Measurements from ENCODE around the gene MTMR10. TPM values are rescaled to one million over a fixed set of nuclear protein-coding genes. Genes with fewer than 3 reads are reported as not detected.

The MTMR10 gene
- polyA plus RNA-seq, 2 of the 4 experiments (the other 2 are of a cell fraction) = 11.9 to 23.1 TPM

DNA sequence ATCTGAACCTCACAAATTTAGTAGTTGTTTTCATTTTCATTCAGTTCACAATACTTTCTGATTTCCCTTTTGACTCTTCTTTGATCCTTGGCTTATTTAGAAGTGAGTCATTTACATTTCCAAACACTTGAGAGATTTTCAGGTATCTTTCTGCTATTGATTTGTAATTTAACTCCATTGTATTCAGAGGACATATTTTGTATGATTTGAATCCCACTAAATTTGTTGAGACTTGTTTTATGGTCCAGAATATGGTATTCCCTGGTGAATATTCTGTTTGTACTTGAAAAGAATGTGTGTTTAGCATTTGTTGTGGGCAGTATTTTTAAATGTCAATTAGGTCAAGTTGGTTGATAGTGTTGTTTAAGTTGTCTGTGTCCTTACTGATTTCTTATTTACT is 58.1 kb downstream of the MTMR10 start:
- ChIA-PET POLR2A (no interaction called here), CTCF (interaction anchor here (0.8 to 1.4 kb wide), 3 partner anchors 19 to 555 kb away, joined by 3 to 5 read pairs (median 4); no protein-coding TSS in a partner anchor)
- no peak for TF ChIP-seq TFCP2L1 (CRISPR knock-in tag; IDR thresholded peaks at IDR 0.05)
- TF ChIP-seq ZSCAN20 (CRISPR knock-in tag; IDR thresholded peaks at IDR 0.05) = no peak
- TF ChIP-seq PHF8 (IDR thresholded peaks at IDR 0.05; ENCODE audit: borderline replicate concordance, low read depth) = no peak
- no peak for TF ChIP-seq EHMT2 (IDR thresholded peaks at IDR 0.05; ENCODE audit: low read depth)
- no peak for TF ChIP-seq ZC3H11A (IDR thresholded peaks at IDR 0.05)
- TF ChIP-seq CBX8 (IDR thresholded peaks at IDR 0.05) = no peak
- TF ChIP-seq CTCF (IDR thresholded peaks at IDR 0.05) = no peak
- TF ChIP-seq CBX2 (IDR thresholded peaks at IDR 0.05; ENCODE audit: borderline replicate concordance, low read depth) = no peak
- TF ChIP-seq, protein P1, sequence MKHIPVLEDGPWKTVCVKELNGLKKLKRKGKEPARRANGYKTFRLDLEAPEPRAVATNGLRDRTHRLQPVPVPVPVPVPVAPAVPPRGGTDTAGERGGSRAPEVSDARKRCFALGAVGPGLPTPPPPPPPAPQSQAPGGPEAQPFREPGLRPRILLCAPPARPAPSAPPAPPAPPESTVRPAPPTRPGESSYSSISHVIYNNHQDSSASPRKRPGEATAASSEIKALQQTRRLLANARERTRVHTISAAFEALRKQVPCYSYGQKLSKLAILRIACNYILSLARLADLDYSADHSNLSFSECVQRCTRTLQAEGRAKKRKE (CRISPR knock-in tag; IDR thresholded peaks at IDR 0.05; ENCODE audit: low read depth) = no peak
- no peak for TF ChIP-seq MYC (IDR thresholded peaks at IDR 0.05; ENCODE audit: borderline replicate concordance, low read length)
- TF ChIP-seq, protein P2, sequence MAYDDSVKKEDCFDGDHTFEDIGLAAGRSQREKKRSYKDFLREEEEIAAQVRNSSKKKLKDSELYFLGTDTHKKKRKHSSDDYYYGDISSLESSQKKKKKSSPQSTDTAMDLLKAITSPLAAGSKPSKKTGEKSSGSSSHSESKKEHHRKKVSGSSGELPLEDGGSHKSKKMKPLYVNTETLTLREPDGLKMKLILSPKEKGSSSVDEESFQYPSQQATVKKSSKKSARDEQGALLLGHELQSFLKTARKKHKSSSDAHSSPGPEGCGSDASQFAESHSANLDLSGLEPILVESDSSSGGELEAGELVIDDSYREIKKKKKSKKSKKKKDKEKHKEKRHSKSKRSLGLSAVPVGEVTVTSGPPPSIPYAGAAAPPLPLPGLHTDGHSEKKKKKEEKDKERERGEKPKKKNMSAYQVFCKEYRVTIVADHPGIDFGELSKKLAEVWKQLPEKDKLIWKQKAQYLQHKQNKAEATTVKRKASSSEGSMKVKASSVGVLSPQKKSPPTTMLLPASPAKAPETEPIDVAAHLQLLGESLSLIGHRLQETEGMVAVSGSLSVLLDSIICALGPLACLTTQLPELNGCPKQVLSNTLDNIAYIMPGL (CRISPR knock-in tag; IDR thresholded peaks at IDR 0.05; ENCODE audit: borderline replicate concordance) = no peak
- no peak for TF ChIP-seq HOXB13 (CRISPR knock-in tag; IDR thresholded peaks at IDR 0.05; ENCODE audit: low read depth)
- no peak for TF ChIP-seq RAD21 (conservative IDR thresholded peaks at IDR 0.05 in 1 of 2, IDR thresholded peaks at IDR 0.05 in 1 of 2)
- TF ChIP-seq GATA3 (IDR thresholded peaks at IDR 0.05; ENCODE audit: borderline replicate concordance) = no peak
- TF ChIP-seq MAFK (IDR thresholded peaks at IDR 0.05; ENCODE audit: partially characterized antibody) = no peak
- TF ChIP-seq EHF (CRISPR knock-in tag; IDR thresholded peaks at IDR 0.05) = no peak
- TF ChIP-seq RARB (CRISPR knock-in tag; IDR thresholded peaks at IDR 0.05) = no peak
- no peak for TF ChIP-seq HOXB5 (CRISPR knock-in tag; IDR thresholded peaks at IDR 0.05)
- no peaks in the 10 kb centered on the region for H3K9me3 ChIP-seq
- FAIRE-seq (no peak), ATAC-seq (no peak), DNase-seq (ENCODE audit: low read depth in 1 of 2, low spot score in 1 of 2) (no peak)
- H3K4me1 ChIP-seq = no peaks in the 10 kb centered on the region
- no peak overlapping the region for H3K4me2 ChIP-seq
- no peak overlapping the region for H3K4me3 ChIP-seq
- H3K27ac ChIP-seq = no peak overlapping the region

- FAIRE-seq = no peak
- no peak overlapping the region for H3K27ac ChIP-seq
- ATAC-seq = no peak
- H3K9me3 ChIP-seq = no peaks in the 10 kb centered on the region
- no peak overlapping the region for H3K4me2 ChIP-seq
- CTCF ChIA-PET = interaction anchor here (0.7 to 2.0 kb wide), 6 partner anchors 9 to 216 kb away, joined by 3 to 7 read pairs (median 3); no protein-coding TSS in a partner anchor
- WGBS (ENCODE audit: missing lambda C conversion rate) = 94% methylated on average over 8 of the region's 8 CpGs
- H3K4me1 ChIP-seq = no peaks in the 10 kb centered on the region
- DNase-seq (ENCODE audit: low read depth in 1 of 2, low spot score in 1 of 2) = no peak
- H3K4me3 ChIP-seq = no peak overlapping the region
- TF ChIP-seq NPAS2 (CRISPR knock-in tag; IDR thresholded peaks at IDR 0.05; ENCODE audit: borderline replicate concordance) (no peak), ZFP36 (IDR thresholded peaks at IDR 0.05; ENCODE audit: borderline replicate concordance, partially characterized antibody) (no peak), RAD21 (conservative IDR thresholded peaks at IDR 0.05 in 1 of 2, IDR thresholded peaks at IDR 0.05 in 1 of 2) (no peak), CHD4 (IDR thresholded peaks at IDR 0.05; ENCODE audit: borderline replicate concordance) (no peak)
- POLR2A ChIA-PET = no interaction called here
These were observed 61.0 kb downstream of the MTMR10 start for GRCh38 chr15:30930422-30930821.

Measured in A549 (cell line).